T-helper 9 cell (primary cell): ENCODE results near the gene OR10H5.

Experiments
- DNase-seq: peaks from one replicate; pipeline ENCODE4 v3.0.0-alpha.2; 2020

Gene OR10H5

DNA sequence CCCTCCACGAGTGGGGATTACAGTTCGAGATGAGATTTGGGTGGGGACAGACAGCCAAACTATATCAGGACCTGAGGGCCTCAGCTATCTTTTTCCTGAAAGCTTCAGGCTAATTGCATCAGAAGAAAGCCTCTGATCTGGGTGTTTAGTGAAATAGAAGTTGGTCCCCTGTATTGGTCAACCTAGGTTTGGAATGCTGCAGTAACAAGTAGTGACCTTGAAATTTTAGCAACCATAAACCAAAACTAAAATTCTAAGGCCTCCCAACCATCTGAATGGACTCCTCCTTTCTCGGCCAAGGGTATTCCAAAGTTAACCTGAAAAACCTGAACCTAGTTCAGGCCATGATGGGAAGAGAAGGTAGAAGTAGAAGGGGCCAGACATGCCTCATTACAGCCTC is 62.9 kb downstream of the OR10H5 start:
- DNase-seq, result no peak
